H1 (cell line): ENCODE measurements around the gene HSCB.

Source experiments
- ATF3 ChIP-seq: IDR thresholded peaks from 2 replicates; pipeline ENCODE4 v1.6.1; 2011; ENCODE audit warnings: low read depth, mild to moderate bottlenecking, low read length; ENCODE audit not compliant: insufficient read depth
- EP300 ChIP-seq, 2 experiments: IDR thresholded peaks; 1 replicate in 1 of 2; 2 replicates in 1 of 2; pipeline ENCODE4 v1.6.1; 2011 to 2012; ENCODE audit warnings: low read depth in 2 of 2, low read length in 2 of 2, mild to moderate bottlenecking in 2 of 2, borderline replicate concordance in 1 of 2, inconsistent platforms in 1 of 2, moderate library complexity in 1 of 2
- HDAC2 ChIP-seq, 2 experiments: fragments of 300-600 bp in 1 of 2; sonication (generic) in 1 of 2; IDR thresholded peaks; 2 replicates each; pipeline ENCODE4 v1.6.1; 2011 to 2012; ENCODE audit warnings: low read depth in 2 of 2, low read length in 2 of 2, mild to moderate bottlenecking in 2 of 2, moderate library complexity in 2 of 2, borderline replicate concordance in 1 of 2, inconsistent platforms in 1 of 2
- PHF8 ChIP-seq: fragments of 200-600 bp; sonication (generic); conservative IDR thresholded peaks from 2 replicates; pipeline ENCODE4 v1.7.1; 2012; ENCODE audit warnings: low read depth, mild to moderate bottlenecking, inconsistent platforms, low read length, moderate library complexity
- POLR2A ChIP-seq, 2 experiments: IDR thresholded peaks; 1 replicate in 1 of 2; 2 replicates in 1 of 2; pipeline ENCODE4 v1.6.1; 2011; ENCODE audit warnings: low read depth in 2 of 2, low read length in 2 of 2, mild to moderate bottlenecking in 2 of 2; ENCODE audit errors: control extremely low read depth in 1 of 2
- SUZ12 ChIP-seq: fragments of 200-600 bp; sonication (generic); IDR thresholded peaks from 2 replicates; pipeline ENCODE4 v1.6.1; 2012; ENCODE audit warnings: mild to moderate bottlenecking, inconsistent platforms, low read length, moderate library complexity, mixed read lengths
- TF ChIP-seq, protein P1 (sequence below): IDR thresholded peaks from 2 replicates; pipeline ENCODE4 v1.6.1; 2012; ENCODE audit warnings: inconsistent platforms
- TF ChIP-seq, protein P2 (sequence below), 3 experiments: IDR thresholded peaks; 1 replicate in 2 of 3; 2 replicates in 1 of 3; pipeline versions ENCODE4 v1.5.1 to v1.6.1; 2011; ENCODE audit warnings: low read length in 3 of 3, mild to moderate bottlenecking in 3 of 3, inconsistent platforms in 2 of 3, low read depth in 1 of 3, moderate library complexity in 1 of 3; ENCODE audit not compliant: insufficient read depth in 1 of 3; ENCODE audit errors: control extremely low read depth in 1 of 3
- TF ChIP-seq, protein P3 (sequence below): IDR thresholded peaks from 2 replicates; pipeline ENCODE4 v1.6.1; 2012; ENCODE audit warnings: low read length, inconsistent platforms

- TF ChIP-seq, protein P1, sequence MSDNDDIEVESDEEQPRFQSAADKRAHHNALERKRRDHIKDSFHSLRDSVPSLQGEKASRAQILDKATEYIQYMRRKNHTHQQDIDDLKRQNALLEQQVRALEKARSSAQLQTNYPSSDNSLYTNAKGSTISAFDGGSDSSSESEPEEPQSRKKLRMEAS: no peak
- TF ChIP-seq POLR2A (IDR thresholded peaks at IDR 0.05; ENCODE audit: control extremely low read depth in 1 of 2, low read depth in 2 of 2, low read length in 2 of 2) (no peak), HDAC2 (IDR thresholded peaks at IDR 0.05; ENCODE audit: borderline replicate concordance in 1 of 2, low read depth in 2 of 2, low read length in 2 of 2) (no peak), PHF8 (no peak), SUZ12 (no peak), EP300 (IDR thresholded peaks at IDR 0.05; ENCODE audit: borderline replicate concordance in 1 of 2, low read depth in 2 of 2, low read length in 2 of 2) (no peak), ATF3 (no peak)
- TF ChIP-seq, protein P2, sequence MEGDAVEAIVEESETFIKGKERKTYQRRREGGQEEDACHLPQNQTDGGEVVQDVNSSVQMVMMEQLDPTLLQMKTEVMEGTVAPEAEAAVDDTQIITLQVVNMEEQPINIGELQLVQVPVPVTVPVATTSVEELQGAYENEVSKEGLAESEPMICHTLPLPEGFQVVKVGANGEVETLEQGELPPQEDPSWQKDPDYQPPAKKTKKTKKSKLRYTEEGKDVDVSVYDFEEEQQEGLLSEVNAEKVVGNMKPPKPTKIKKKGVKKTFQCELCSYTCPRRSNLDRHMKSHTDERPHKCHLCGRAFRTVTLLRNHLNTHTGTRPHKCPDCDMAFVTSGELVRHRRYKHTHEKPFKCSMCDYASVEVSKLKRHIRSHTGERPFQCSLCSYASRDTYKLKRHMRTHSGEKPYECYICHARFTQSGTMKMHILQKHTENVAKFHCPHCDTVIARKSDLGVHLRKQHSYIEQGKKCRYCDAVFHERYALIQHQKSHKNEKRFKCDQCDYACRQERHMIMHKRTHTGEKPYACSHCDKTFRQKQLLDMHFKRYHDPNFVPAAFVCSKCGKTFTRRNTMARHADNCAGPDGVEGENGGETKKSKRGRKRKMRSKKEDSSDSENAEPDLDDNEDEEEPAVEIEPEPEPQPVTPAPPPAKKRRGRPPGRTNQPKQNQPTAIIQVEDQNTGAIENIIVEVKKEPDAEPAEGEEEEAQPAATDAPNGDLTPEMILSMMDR (IDR thresholded peaks at IDR 0.05; ENCODE audit: control extremely low read depth in 1 of 3, insufficient read depth in 1 of 3, low read depth in 1 of 3, low read length in 3 of 3): no peak
- TF ChIP-seq, protein P3, sequence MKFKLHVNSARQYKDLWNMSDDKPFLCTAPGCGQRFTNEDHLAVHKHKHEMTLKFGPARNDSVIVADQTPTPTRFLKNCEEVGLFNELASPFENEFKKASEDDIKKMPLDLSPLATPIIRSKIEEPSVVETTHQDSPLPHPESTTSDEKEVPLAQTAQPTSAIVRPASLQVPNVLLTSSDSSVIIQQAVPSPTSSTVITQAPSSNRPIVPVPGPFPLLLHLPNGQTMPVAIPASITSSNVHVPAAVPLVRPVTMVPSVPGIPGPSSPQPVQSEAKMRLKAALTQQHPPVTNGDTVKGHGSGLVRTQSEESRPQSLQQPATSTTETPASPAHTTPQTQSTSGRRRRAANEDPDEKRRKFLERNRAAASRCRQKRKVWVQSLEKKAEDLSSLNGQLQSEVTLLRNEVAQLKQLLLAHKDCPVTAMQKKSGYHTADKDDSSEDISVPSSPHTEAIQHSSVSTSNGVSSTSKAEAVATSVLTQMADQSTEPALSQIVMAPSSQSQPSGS: no peak
Measured at GRCh38 chr22:28718044-28718443, 23.8 kb upstream of the HSCB start.
